GM12878 (cell line): ENCODE results near the gene MS4A6A.

Experiments used
- ATF2 ChIP-seq: IDR thresholded peaks from 2 replicates; pipeline ENCODE4 v1.6.1; 2012; ENCODE audit warnings: low read length, inconsistent platforms
- BRCA1 ChIP-seq: IDR thresholded peaks from 2 replicates; pipeline ENCODE4 v1.6.1; 2011; ENCODE audit warnings: low read depth, low read length, improper control_type of control experiment
- CTCF ChIP-seq, 3 experiments: IDR thresholded peaks in 2 of 3; conservative IDR thresholded peaks in 1 of 3; 2 replicates each; pipeline ENCODE4 v1.5.1; 2011; ENCODE audit warnings: low read depth in 3 of 3, low read length in 3 of 3, mild to moderate bottlenecking in 3 of 3, control low read depth in 2 of 3, moderate library complexity in 2 of 3, inconsistent platforms in 1 of 3, mixed read lengths in 1 of 3; ENCODE audit not compliant: control insufficient read depth in 2 of 3, insufficient read depth in 1 of 3; ENCODE audit errors: extremely low read depth in 1 of 3
- ESRRA ChIP-seq: IDR thresholded peaks from 2 replicates; pipeline ENCODE4 v1.6.1; 2012; ENCODE audit warnings: mild to moderate bottlenecking, low read length, improper control_type of control experiment
- MAX ChIP-seq: IDR thresholded peaks from 2 replicates; pipeline ENCODE4 v1.6.1; 2012; ENCODE audit warnings: low read depth, low read length, improper control_type of control experiment
- NFIC ChIP-seq: IDR thresholded peaks from 2 replicates; pipeline ENCODE4 v1.6.1; 2012; ENCODE audit warnings: low read depth, mild to moderate bottlenecking, inconsistent platforms, low read length, moderate library complexity
- PML ChIP-seq: IDR thresholded peaks from 2 replicates; pipeline ENCODE4 v1.6.1; 2012; ENCODE audit warnings: low read length, inconsistent platforms
- POLR2AphosphoS5 ChIP-seq: IDR thresholded peaks from 2 replicates; pipeline ENCODE4 v1.6.1; 2011; ENCODE audit warnings: mild to moderate bottlenecking, low read length, inconsistent platforms
- RCOR1 ChIP-seq: conservative IDR thresholded peaks from 2 replicates; pipeline ENCODE4 v1.6.1; 2012; ENCODE audit warnings: low read depth, low read length, improper control_type of control experiment
- REST ChIP-seq: IDR thresholded peaks from 2 replicates; pipeline ENCODE4 v1.6.1; 2012; ENCODE audit warnings: mild to moderate bottlenecking, low read depth, low read length
- SREBF1 ChIP-seq: IDR thresholded peaks from 2 replicates; pipeline ENCODE4 v1.6.1; 2012; ENCODE audit warnings: mild to moderate bottlenecking, low read length
- SRF ChIP-seq, 2 experiments: IDR thresholded peaks; 2 replicates each; pipeline ENCODE4 v1.6.1; 2011; ENCODE audit warnings: low read depth in 2 of 2, low read length in 2 of 2, mild to moderate bottlenecking in 1 of 2, moderate library complexity in 1 of 2
- ZBTB4 ChIP-seq: fragments of 450-650 bp; formaldehyde crosslinking; IDR thresholded peaks from 2 replicates; pipeline ENCODE4 v1.4.0; 2022; ENCODE audit warnings: mild to moderate bottlenecking, moderate library complexity

GRCh38 chr11:60206616-60207015 lies 23.7 kb upstream of the MS4A6A start:
- TF ChIP-seq ZBTB4 (CRISPR knock-in tag) (no peak), SRF (IDR thresholded peaks at IDR 0.05; ENCODE audit: low read depth in 2 of 2, low read length in 2 of 2) (no peak), NFIC (peak; percentile 94), CTCF (IDR thresholded peaks at IDR 0.05 in 2 of 3, conservative IDR thresholded peaks at IDR 0.05 in 1 of 3; ENCODE audit: control insufficient read depth in 2 of 3, extremely low read depth in 1 of 3, insufficient read depth in 1 of 3, low read depth in 3 of 3, low read length in 3 of 3) (no peak), POLR2AphosphoS5 (no peak), RCOR1 (no peak), ESRRA (no peak), MAX (no peak), REST (no peak), PML (no peak), BRCA1 (no peak), SREBF1 (no peak), ATF2 (peak; percentile 82)
